WTC11 (cell line): Measurements from ENCODE around the gene MYL10. TPM values are rescaled to one million over a fixed set of nuclear protein-coding genes. Genes with fewer than 3 reads are reported as not detected.

Experiments
- ATAC-seq: fragments of 200-7000 bp; cut with Tn5 transposase; 2 replicates; pipeline ENCODE4 v1.10.0; 2021; ENCODE audit warnings: mild to moderate bottlenecking, moderate library complexity
- CTCF ChIA-PET: fragments of 300-600 bp; sonication (Branson Sonifier 250); formaldehyde crosslinking; loops from one replicate; lab custom pipeline; 2021; ENCODE audit warnings: antibody characterized with exemption; lab: Charles Lee
- POLR2A ChIA-PET: fragments of 350-600 bp; sonication (Branson Sonifier 250); formaldehyde crosslinking; loops from one replicate; lab custom pipeline; 2021; ENCODE audit warnings: antibody characterized with exemption; lab: Charles Lee
- DNase-seq: peaks from one replicate; pipeline ENCODE4 v3.0.0; 2021; ENCODE audit warnings: low spot score
- H3K27ac Mint-ChIP-seq: 2 replicates; pipeline ENCODE4 v1.8.0; 2021; ENCODE audit warnings: mixed read lengths
- H3K27me3 Mint-ChIP-seq: 2 replicates; pipeline ENCODE4 v1.8.0; 2021; ENCODE audit warnings: low read depth, mild to moderate bottlenecking, moderate library complexity, mixed read lengths
- H3K36me3 Mint-ChIP-seq: 2 replicates; pipeline ENCODE4 v1.8.0; 2021; ENCODE audit warnings: mixed read lengths
- H3K4me1 Mint-ChIP-seq: 2 replicates; pipeline ENCODE4 v1.8.0; 2022; ENCODE audit warnings: mixed read lengths
- H3K4me3 Mint-ChIP-seq: 2 replicates; pipeline ENCODE4 v1.8.0; 2021; ENCODE audit warnings: mild to moderate bottlenecking, moderate library complexity, mixed read lengths
- H3K9me3 Mint-ChIP-seq: 2 replicates; pipeline ENCODE4 v1.8.0; 2021; ENCODE audit warnings: mixed read lengths
- AR ChIP-seq: fragments of 250-450 bp; sonication (Bioruptor Pico); IDR thresholded peaks from 2 replicates; pipeline ENCODE4 v1.9.0; 2021; ENCODE audit warnings: mild to moderate bottlenecking
- ATF1 ChIP-seq: sonication (generic); formaldehyde crosslinking; IDR thresholded peaks from 2 replicates; pipeline ENCODE4 v1.8.1; 2023; ENCODE audit warnings: mild to moderate bottlenecking, moderate library complexity, missing genetic modification reagents
- CBFB ChIP-seq: sonication (generic); formaldehyde crosslinking; IDR thresholded peaks from 2 replicates; pipeline ENCODE4 v1.8.1; 2022; ENCODE audit warnings: mild to moderate bottlenecking, low read depth, missing genetic modification reagents
- FOXJ3 ChIP-seq: sonication (generic); formaldehyde crosslinking; IDR thresholded peaks from 2 replicates; pipeline ENCODE4 v1.9.0; 2021; ENCODE audit warnings: missing genetic modification reagents, mild to moderate bottlenecking, borderline replicate concordance
- FOXK1 ChIP-seq: sonication (generic); formaldehyde crosslinking; IDR thresholded peaks from 2 replicates; pipeline ENCODE4 v1.8.0; 2022; ENCODE audit warnings: mild to moderate bottlenecking, moderate library complexity, missing genetic modification reagents
- FOXP1 ChIP-seq: sonication (generic); formaldehyde crosslinking; IDR thresholded peaks from 2 replicates; pipeline ENCODE4 v1.8.0; 2022; ENCODE audit warnings: missing genetic modification reagents, mild to moderate bottlenecking, moderate library complexity, borderline replicate concordance
- GTF2I ChIP-seq: fragments of 250-450 bp; sonication (Bioruptor Pico); conservative IDR thresholded peaks from 2 replicates; pipeline ENCODE4 v1.4.0; 2021; ENCODE audit warnings: mild to moderate bottlenecking
- MLX ChIP-seq: sonication (generic); formaldehyde crosslinking; IDR thresholded peaks from 2 replicates; pipeline ENCODE4 v1.8.1; 2023; ENCODE audit warnings: mild to moderate bottlenecking, missing genetic modification reagents, moderate library complexity
- NFATC4 ChIP-seq: fragments of 250-450 bp; sonication (Bioruptor Pico); IDR thresholded peaks from 2 replicates; pipeline ENCODE4 v1.9.0; 2021; ENCODE audit warnings: mild to moderate bottlenecking
- NR3C1 ChIP-seq: sonication (generic); formaldehyde crosslinking; conservative IDR thresholded peaks from 2 replicates; pipeline ENCODE4 v1.8.1; 2023; ENCODE audit warnings: low read depth, mild to moderate bottlenecking, missing genetic modification reagents
- OVOL2 ChIP-seq: fragments of 250-450 bp; sonication (Bioruptor Pico); IDR thresholded peaks from 2 replicates; pipeline ENCODE4 v1.9.0; 2021; ENCODE audit warnings: mild to moderate bottlenecking, borderline replicate concordance
- PRDM15 ChIP-seq: sonication (generic); formaldehyde crosslinking; IDR thresholded peaks from 2 replicates; pipeline ENCODE4 v1.8.0; 2022; ENCODE audit warnings: missing genetic modification reagents
- TEAD4 ChIP-seq: sonication (generic); formaldehyde crosslinking; IDR thresholded peaks from 2 replicates; pipeline ENCODE4 v1.8.0; 2022; ENCODE audit warnings: mild to moderate bottlenecking, missing genetic modification reagents
- ZNF121 ChIP-seq: sonication (generic); formaldehyde crosslinking; IDR thresholded peaks from 2 replicates; pipeline ENCODE4 v1.8.0; 2023; ENCODE audit warnings: missing genetic modification reagents
- ZNF219 ChIP-seq: sonication (generic); formaldehyde crosslinking; IDR thresholded peaks from 2 replicates; pipeline ENCODE4 v1.8.0; 2023; ENCODE audit warnings: missing genetic modification reagents, mild to moderate bottlenecking, borderline replicate concordance
- ZNF671 ChIP-seq: fragments of 250-450 bp; sonication (Bioruptor Pico); IDR thresholded peaks from 2 replicates; pipeline ENCODE4 v1.8.0; 2021; ENCODE audit warnings: mild to moderate bottlenecking
- total RNA-seq: library from RNA; stranded (reverse); gene quantifications from 3 replicates; pipeline ENCODE4 v1.2.3, GENCODE V29; 2021
- TF ChIP-seq, protein P1 (sequence below): fragments of 200-600 bp; IDR thresholded peaks from 2 replicates; pipeline ENCODE4 v1.8.0; 2022; ENCODE audit warnings: antibody characterized with exemption

The MYL10 gene
- total RNA-seq, 1 experiment from 2014 or later, result not detected

- POLR2A ChIA-PET, result interaction anchor here (1.4 kb wide), 1 partner anchor 22 kb away, joined by 4 read pairs; no protein-coding TSS in a partner anchor
- ATAC-seq (peak; percentile 94), DNase-seq (peak; percentile 95)
- CTCF ChIA-PET, result interaction anchor here (0.5 to 2.9 kb wide), 41 partner anchors 11 to 1152 kb away, joined by 3 to 19 read pairs (median 5); no protein-coding TSS in a partner anchor
- H3K27ac Mint-ChIP-seq, result 0 out of 2 replicates have a peak overlapping the region, but pooled peaks have one; percentile 41
- no peak overlapping the region for H3K4me3 Mint-ChIP-seq
- peak; percentile 64; the same call in 1 of the 2 replicates for TF ChIP-seq ZNF121 (CRISPR knock-in tag)
- TF ChIP-seq PRDM15 (CRISPR knock-in tag), result no peak
- no peak for TF ChIP-seq AR (CRISPR knock-in tag)
- peak; percentile 29; the same call in 1 of the 2 replicates for TF ChIP-seq FOXP1 (CRISPR knock-in tag)
- no peak for TF ChIP-seq TEAD4 (CRISPR knock-in tag)
- TF ChIP-seq FOXK1 (CRISPR knock-in tag), result no peak
- TF ChIP-seq ATF1 (CRISPR knock-in tag), result no peak
- no peak for TF ChIP-seq ZNF219 (CRISPR knock-in tag)
- TF ChIP-seq NR3C1 (CRISPR knock-in tag), result no peak
- TF ChIP-seq ZNF671 (CRISPR knock-in tag), result no peak
- no peak for TF ChIP-seq NFATC4
- TF ChIP-seq, protein P1, sequence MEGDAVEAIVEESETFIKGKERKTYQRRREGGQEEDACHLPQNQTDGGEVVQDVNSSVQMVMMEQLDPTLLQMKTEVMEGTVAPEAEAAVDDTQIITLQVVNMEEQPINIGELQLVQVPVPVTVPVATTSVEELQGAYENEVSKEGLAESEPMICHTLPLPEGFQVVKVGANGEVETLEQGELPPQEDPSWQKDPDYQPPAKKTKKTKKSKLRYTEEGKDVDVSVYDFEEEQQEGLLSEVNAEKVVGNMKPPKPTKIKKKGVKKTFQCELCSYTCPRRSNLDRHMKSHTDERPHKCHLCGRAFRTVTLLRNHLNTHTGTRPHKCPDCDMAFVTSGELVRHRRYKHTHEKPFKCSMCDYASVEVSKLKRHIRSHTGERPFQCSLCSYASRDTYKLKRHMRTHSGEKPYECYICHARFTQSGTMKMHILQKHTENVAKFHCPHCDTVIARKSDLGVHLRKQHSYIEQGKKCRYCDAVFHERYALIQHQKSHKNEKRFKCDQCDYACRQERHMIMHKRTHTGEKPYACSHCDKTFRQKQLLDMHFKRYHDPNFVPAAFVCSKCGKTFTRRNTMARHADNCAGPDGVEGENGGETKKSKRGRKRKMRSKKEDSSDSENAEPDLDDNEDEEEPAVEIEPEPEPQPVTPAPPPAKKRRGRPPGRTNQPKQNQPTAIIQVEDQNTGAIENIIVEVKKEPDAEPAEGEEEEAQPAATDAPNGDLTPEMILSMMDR, result peak; percentile 82; the same call in 1 of the 2 replicates
- no peak for TF ChIP-seq OVOL2
- no peaks in the 10 kb centered on the region for H3K36me3 Mint-ChIP-seq
- peaks cover 4% of the 10 kb centered on the region; the same call in 1 of the 2 replicates for H3K9me3 Mint-ChIP-seq
- H3K4me1 Mint-ChIP-seq, result no peaks in the 10 kb centered on the region
- peaks cover 2% of the 10 kb centered on the region; the same call in 1 of the 2 replicates for H3K27me3 Mint-ChIP-seq
Observed at GRCh38 chr7:101602484-101603241, 26.4 kb downstream of the MYL10 start.

- H3K36me3 Mint-ChIP-seq, result no peaks in the 10 kb centered on the region
- ChIA-PET CTCF (interaction anchor here (0.5 to 2.9 kb wide), 24 partner anchors 11 to 339 kb away, joined by 3 to 19 read pairs (median 4); no protein-coding TSS in a partner anchor), POLR2A (no interaction called here)
- H3K27me3 Mint-ChIP-seq, result peaks cover 2% of the 10 kb centered on the region; the same call in 1 of the 2 replicates
- no peak for ATAC-seq
- no peak for DNase-seq
- TF ChIP-seq FOXJ3, result no peak
- no peak for TF ChIP-seq NFATC4
- TF ChIP-seq GTF2I (CRISPR knock-in tag), result peak; percentile 77
- TF ChIP-seq MLX, result no peak
- 0 out of 2 replicates have a peak, but pooled peaks have one; percentile 52 for TF ChIP-seq CBFB
- TF ChIP-seq OVOL2, result no peak
- H3K4me1 Mint-ChIP-seq, result no peaks in the 10 kb centered on the region
- 0 out of 2 replicates have a peak overlapping the region, but pooled peaks have one; percentile 41 for H3K27ac Mint-ChIP-seq
- no peak overlapping the region for H3K4me3 Mint-ChIP-seq
- H3K9me3 Mint-ChIP-seq, result peaks cover 3% of the 10 kb centered on the region; the same call in 1 of the 2 replicates
Observed at GRCh38 chr7:101602082-101602481, 27.0 kb downstream of the MYL10 start.
